WI38 (cell line): Measurements from ENCODE around the gene FTO.

Experiments used
- H3K4me3 ChIP-seq: 2 replicates; pipeline ENCODE4 v1.5.1; 2011; ENCODE audit warnings: low read depth, mild to moderate bottlenecking, control low read depth, low read length
- TF ChIP-seq, protein P1 (sequence below): IDR thresholded peaks from 2 replicates; pipeline ENCODE4 v1.5.1; 2012; ENCODE audit warnings: low read depth, mild to moderate bottlenecking, control low read depth, low read length

FTO gene

GRCh38 chr16:53952215-53953208 is 248.6 kb downstream of the FTO start:
- TF ChIP-seq, protein P1, sequence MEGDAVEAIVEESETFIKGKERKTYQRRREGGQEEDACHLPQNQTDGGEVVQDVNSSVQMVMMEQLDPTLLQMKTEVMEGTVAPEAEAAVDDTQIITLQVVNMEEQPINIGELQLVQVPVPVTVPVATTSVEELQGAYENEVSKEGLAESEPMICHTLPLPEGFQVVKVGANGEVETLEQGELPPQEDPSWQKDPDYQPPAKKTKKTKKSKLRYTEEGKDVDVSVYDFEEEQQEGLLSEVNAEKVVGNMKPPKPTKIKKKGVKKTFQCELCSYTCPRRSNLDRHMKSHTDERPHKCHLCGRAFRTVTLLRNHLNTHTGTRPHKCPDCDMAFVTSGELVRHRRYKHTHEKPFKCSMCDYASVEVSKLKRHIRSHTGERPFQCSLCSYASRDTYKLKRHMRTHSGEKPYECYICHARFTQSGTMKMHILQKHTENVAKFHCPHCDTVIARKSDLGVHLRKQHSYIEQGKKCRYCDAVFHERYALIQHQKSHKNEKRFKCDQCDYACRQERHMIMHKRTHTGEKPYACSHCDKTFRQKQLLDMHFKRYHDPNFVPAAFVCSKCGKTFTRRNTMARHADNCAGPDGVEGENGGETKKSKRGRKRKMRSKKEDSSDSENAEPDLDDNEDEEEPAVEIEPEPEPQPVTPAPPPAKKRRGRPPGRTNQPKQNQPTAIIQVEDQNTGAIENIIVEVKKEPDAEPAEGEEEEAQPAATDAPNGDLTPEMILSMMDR, result no peak
- peak overlapping the region; percentile 28 for H3K4me3 ChIP-seq

- TF ChIP-seq, protein P1, result no peak
- no peak overlapping the region for H3K4me3 ChIP-seq
These were observed 249.4 kb downstream of the FTO start for GRCh38 chr16:53953336-53953735.

GRCh38 chr16:53955221-53955875 is 251.4 kb downstream of the FTO start:
- TF ChIP-seq, protein P1, result no peak
- H3K4me3 ChIP-seq, result no peak overlapping the region

DNA sequence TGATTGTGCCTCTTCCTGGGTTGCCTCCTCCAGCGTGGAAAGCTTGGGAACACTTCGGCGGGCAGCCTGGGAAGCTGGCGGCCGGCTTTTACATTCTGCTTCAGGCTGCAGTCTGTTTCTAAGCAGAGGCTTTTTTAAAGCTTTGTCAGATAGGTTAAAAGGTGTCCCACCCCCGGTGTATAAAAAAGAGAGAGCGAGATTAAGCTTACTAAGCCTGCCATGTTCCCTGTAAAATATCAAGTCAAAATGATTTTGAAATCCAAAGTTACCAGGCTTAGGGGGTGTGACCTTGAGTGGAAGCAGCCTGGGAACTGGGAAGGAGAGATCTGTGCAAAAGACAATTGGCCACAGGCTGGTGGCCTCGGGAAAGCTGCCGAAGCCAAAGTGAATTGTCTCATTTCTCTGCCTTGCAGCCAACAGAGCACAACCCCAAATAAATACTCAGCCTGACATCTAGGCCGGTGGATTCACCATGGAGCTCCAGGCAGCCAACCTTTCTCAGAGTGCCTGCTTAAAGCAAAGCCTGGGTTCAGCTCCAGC is 254.5 kb downstream of the FTO start:
- TF ChIP-seq, protein P1, result no peak

GRCh38 chr16:53960050-53960812 is 256.3 kb downstream of the FTO start:
- TF ChIP-seq, protein P1, result no peak
- H3K4me3 ChIP-seq, result no peak overlapping the region

More for the DNA sequence above, 254.5 kb downstream of the FTO start:
- H3K4me3 ChIP-seq, result no peak overlapping the region

DNA sequence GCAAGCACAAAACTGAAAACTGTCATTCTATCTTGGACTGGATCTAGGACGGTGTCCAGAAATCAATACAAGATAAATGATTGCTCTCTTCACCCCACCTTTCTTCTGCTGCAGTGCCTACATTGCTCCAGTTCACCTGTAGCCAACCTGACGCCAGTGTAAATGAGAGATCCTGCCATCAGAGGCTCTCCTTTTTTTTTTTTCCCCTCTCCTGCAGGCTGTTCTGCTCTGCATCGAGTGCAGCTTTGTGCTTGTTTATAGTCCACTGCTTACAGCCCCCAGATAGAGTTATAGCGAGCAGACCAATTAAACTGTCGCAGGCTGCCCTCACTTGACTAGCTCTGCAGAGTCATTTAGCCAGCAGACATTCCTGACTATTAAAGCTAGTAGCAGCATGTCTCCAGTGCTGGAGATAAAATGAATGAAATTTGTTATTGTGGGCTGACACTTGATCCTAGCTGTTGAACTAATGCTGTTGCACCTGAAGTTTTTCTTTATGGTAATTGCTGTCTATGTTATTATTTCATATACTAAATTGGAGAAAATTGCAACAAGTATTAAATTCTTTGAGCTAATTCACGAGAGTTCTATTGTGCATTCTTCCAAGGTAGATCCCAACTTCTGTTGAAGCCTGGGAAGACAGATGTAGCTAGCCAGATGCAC is 257.1 kb downstream of the FTO start:
- H3K4me3 ChIP-seq, result no peak overlapping the region
- TF ChIP-seq, protein P1, result no peak
